Stimulated activated CD4-positive, alpha-beta T cell treated with anti-CD3 and anti-CD28 coated beads, Interleukin-4, amount 100 ng/mL, for 48 hours (primary cell): Measurements from ENCODE around the gene MEST.
"Not testable (repeated sequence)": the region's sequence is repeated elsewhere in the genome, so short reads cannot be mapped to it uniquely, and the experiment has no call there.

Experiments
- DNase-seq, 2 donors: peaks; one replicate each; pipeline ENCODE4 v3.0.0-alpha.2; 2020; ENCODE audit warnings: low read depth in 2 of 2

MEST gene, protein sequence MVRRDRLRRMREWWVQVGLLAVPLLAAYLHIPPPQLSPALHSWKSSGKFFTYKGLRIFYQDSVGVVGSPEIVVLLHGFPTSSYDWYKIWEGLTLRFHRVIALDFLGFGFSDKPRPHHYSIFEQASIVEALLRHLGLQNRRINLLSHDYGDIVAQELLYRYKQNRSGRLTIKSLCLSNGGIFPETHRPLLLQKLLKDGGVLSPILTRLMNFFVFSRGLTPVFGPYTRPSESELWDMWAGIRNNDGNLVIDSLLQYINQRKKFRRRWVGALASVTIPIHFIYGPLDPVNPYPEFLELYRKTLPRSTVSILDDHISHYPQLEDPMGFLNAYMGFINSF

DNA sequence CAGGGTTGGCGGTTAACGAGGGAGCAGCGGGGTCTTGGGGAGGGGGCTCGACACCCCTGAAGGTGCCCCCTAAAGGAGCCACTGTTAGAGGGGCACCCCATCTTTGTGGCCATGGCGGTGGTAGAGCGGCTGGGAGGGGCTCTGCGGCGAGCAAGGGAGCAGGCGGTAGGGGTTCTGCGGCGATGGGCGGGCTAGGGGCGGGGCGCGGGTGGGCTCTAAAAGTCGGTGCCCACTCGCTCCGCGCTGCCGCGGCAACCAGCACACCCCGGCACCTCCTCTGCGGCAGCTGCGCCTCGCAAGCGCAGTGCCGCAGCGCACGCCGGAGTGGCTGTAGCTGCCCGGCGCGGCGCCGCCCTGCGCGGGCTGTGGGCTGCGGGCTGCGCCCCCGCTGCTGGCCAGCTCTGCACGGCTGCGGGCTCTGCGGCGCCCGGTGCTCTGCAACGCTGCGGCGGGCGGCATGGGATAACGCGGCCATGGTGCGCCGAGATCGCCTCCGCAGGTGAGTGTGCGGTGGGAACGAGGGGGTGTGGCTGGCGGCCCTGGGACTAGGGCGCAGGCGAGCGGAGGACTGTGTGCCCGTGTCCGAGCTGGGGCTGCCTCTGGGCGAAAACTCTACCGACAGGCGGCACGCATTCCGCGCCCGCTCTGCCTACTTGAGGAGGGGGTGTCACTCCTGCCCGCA lies at the start of gene MEST:
TSS of gene MEST (plus strand) at position 245 of the 682 bp plus-strand sequence. CDS start at position 474, 229 bp downstream.
- no peak for DNase-seq

DNA sequence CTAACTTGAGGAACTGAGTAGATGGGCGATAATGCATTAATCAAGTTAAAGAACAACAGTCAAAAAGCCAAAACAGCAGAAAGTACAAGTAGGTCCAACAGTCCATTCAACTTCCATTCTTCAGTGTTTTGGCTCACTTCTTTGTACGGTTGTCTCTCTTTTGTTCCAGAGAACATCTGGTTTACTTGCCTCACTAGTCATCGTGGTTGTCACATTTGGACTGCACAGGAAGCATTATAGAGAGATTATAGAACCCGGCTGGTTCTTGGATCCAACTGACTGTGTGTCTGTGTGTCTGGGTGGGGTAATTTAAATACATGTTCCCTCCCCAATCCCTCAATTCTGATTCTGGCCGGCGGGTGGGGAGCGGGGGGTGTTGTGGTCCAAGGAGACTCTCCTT lies 49.3 kb upstream of the MEST start:
- DNase-seq = no peak

DNA sequence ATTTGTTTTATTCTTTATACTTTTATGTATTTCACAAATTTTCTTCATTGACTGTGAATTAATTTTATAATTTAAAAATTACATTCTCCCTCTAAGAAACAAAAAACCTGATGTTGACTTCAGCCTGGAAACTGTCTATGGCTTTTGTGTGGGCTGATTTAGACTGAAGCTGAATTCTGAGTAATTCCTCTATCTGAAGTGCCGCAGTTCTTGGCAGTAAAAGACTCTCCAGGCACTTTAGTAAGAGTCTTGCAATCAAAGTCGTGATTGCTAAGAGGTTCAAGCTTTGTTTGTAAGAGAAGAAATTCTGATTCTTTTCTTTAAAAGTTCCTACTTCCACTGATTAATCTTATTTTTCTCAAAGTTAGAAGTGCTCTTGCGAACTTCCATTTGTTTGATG lies 47.7 kb upstream of the MEST start:
- no peak for DNase-seq

DNA sequence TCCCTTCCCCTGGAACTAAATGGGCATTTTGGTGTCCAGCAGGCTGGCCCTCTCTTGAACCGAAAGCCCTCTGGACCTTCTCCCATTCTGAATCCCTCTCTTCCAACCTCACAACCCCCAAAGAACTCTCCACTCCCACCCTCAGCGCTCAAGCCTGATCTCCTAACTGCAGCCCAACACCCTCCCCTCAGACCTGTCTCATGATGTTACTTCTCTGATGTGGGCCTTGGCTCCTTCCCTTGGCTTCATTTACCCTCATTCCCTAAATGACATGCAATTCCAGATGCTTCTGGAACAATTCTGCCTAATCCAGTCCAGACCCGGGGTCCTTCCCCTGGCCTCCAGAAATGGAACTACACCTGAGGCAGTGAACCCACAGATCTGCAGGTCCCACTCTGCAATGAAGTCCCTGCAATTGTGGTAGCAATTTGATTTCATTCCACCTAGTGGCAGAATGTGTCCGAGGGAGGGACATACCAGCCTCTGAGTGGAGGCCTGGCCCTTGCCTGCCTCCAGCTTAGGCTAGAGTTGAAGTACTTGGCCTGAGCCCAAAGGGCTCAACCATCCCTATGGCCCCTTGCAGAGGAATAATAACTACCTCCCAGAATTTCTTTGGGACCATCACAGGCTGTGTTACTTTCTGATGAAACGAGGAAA lies 47.0 kb upstream of the MEST start:
- DNase-seq = no peak

DNA sequence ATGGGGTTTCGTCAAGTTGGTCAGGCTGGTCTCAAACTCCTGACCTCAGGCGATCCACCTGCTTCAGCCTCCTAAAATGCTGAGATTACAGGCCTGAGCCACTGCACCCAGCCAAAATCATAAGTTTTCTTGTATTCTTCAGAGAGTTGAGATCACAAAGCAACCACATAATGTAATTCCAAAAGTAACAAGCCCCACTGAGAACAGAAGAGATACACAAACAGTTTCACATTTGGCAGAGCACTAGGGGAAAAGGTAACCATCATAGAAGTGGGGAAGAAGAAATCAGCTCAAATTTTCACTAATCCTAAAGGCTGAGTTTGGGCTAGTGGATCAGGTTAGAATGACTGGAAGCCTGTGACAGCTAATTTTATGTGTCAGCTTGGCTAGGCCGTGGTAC lies 45.6 kb upstream of the MEST start:
- no peak for DNase-seq

DNA sequence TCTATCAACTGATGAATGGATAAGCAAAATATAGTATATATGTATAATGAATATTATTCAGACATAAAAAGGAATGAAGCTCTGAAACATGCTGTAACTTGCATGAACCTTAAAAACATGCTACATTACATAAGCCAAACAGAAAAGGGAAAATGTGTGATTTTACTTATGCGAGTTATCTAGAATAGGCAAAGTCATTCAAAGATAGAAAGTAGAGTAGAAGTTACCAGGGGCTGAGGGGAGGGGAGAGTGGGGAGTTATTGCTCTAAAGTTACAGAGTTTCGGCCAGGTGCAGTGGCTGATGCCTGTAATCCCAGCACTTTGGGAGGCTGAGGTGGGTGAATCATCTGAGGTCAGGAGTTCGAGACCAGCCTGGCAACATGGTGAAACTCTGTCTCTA lies 40.5 kb upstream of the MEST start:
- DNase-seq = not testable (repeated sequence)

DNA sequence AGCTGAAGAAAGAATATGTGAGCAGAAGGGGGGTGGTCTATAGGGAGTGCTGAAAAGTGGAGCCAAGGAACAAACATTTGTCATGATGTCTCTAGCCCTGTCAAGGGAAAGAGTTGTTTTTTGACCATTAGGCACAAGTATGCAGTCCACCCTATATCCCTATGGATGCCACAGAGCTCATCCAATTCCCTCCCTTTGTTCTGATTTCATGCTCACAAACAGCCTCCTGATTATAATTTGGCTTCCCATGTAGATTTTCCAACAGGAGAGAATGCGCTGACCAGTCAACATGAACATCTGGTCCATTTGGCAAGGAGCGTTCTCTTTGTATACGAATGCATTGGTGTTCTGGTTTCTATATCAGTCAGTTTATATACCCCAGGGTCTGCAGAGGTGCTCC lies 38.9 kb upstream of the MEST start:
- DNase-seq = no peak

DNA sequence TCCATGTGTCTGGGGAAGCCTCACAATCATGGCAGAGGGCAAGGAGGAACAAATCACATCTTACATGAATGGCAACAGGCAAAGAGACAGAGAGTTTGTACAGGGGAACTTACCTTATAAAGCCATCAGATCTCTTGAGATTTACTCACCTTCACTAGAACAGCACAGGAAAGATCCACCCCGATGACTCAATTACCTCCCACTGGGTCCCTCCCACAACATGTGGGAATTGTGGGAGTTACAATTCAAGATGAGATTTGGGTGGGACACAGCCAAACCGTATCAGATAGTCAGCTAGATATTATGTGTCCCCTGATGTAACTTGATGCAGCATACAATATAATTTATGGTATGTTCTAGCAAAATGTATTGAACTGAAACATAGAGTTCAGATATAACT lies 36.9 kb upstream of the MEST start:
- no peak for DNase-seq

DNA sequence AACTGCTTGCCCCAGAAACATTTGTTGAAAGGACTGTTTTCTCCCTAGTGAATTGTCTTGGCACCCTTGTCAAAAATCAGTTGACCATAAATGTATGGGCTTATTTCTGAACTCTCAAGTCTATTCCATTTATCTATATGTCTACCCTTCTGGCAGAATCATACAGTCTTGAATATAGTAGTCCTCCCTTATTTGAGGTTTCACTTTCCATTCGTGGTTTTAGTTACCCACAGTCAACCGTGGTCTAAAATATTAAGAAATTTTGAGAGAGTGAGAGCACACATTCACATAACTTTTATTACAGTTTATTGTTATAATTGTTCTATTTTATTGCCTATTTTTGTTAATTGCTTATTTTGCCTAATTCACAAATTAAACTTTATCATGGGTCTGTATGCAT lies 33.6 kb upstream of the MEST start:
- DNase-seq = no peak

DNA sequence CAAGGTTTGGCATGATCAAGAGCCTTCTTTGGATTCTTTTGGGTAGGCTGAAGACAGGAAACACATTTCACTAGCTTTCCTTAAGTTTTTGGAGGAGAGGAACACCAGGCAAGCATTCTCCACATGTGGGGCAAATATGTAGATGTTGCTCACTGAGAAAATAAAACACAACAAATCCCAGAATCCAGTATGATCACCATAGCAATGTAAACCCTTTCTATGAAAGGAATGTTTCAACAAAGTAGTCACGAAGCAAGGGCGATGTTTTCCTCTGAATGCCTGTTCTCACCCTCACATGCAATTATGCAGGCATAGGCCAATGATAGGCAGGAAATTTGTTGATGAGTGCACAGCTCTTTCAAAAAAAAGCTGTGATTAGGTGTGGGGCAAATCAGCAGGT lies 30.6 kb upstream of the MEST start:
- no peak for DNase-seq

DNA sequence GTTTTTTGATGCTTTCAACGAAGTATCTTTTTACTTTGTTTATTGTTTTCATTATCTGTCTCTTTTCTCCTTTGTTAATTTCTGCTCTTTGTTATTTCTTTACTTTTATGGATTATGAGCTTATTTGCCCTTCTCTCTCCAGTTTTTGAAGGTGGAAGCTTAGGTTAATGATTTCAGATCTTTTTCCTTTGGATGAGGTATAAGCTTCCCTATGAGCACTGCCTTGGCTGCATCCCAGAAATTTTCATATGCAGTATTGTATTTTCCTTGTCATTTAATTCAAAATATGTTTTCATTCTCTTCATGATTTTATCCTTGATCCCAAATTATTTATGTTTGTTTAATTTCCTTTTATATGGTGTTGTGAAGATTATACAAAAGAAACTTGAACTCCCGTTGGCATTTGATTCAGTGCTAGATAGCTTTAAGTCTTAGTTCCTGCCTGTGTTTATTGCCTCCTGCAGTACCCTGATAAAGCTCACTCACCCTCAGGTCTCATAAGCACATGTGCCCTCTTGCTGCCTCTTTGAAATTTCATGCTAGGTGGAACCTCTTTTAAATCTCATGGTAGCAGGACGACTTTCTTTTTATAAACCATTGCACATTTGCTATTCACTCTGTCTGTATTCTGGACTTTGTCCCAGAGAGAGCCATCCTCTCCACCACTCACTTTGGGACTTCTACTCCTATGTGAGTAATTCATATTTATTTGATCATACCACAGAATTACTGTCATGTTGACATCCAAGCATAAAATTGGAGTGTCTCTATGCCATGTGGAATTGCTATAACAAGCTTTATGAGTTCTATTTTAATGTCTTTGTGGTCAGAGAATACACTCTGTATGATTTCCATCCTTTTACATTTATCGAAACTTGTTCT lies 28.1 kb upstream of the MEST start:
- no peak for DNase-seq

DNA sequence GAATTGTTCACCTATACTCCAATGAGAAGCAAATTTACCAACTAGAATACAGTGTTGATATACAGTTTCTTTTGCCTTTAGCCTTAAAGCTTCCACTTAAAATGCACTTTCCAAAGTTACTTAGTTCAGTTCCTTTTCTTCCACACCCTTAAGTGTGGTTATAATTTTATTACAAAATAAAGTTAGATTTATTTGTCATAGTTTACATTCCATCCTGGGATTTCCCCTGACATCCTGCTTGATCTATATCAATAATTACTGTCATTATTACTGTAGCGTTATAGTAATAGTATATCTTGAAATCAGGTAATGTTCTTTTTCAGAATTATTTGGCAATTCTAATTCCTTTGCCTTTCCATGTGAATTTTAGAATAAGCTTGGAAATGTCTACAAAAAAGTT lies 23.3 kb upstream of the MEST start:
- no peak for DNase-seq

DNA sequence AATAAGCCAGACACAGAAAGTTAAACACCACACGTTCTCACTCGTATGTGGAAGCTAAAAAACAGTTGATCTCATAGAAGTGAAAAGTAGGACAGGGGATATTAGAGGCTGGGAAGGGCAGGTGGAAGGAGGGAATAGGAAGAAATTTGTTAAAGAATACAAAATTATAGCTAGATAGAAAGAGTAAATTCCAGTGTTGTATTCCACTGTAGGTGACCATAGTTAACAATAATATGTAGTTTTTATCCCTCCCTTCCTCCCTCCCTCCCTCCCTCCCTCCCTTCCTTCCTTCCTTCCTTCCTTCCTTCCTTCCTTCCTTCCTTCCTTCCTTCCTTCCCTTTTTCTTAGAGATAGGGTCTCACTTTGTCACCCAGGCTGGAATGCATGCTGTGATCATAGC lies 19.9 kb upstream of the MEST start:
- no peak for DNase-seq

DNA sequence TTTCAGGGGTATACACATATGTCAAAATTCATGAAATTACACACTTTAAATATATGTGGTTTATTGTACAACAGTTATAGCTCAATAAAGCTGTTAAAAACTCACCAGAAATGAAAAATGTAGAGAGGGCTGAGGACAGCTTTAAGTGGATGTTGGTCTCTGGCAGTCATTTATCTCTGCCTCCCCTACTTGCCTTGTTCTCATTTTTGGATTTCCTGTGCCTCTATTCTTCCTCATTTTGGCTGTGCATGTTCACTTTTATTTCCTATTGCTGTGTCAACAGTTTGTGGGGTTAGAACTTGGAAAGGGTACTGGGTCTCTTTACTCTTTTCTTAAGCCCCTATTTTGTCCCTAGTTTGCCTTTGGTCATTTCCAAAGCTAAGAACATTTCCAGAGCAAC lies 18.6 kb upstream of the MEST start:
- DNase-seq = no peak

DNA sequence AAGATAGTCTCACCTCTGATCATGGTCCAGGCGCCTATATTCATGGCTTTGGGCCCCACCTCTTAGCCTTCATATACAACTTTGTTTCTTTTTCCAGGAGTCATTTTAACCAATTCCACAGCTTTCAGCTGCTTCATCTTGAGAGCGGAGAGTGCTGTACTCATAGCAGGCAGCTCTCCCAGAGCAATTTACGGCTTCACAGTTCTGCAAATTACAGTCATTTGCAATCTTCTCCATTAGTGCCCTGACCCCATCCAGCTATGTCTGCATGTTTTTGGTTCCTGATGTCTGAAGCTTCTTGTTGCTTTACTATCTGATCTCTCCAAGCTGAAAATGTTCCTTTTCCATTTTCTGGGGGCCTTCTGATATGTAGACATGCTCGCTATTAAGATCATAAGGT lies 18.0 kb upstream of the MEST start:
- no peak for DNase-seq

DNA sequence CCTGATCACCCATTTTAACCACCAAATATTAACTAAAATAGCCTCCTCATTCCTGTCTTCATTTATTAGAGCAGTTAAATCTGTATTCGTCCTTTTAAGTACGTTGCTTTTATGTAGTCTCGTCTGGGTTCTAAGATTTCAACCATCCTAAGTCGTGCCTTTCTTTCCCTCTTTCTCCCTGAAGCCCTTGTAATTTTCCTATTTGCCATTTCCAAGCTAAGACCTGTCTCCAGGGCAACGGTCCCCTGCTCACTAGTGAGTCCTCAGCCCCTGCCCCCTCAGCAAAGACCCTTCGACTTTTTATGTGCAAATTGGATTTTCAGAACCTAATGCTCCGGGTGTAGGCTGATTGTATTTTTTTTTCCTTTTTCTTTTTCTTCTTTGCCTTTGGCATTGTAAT lies 16.1 kb upstream of the MEST start:
- DNase-seq = no peak

DNA sequence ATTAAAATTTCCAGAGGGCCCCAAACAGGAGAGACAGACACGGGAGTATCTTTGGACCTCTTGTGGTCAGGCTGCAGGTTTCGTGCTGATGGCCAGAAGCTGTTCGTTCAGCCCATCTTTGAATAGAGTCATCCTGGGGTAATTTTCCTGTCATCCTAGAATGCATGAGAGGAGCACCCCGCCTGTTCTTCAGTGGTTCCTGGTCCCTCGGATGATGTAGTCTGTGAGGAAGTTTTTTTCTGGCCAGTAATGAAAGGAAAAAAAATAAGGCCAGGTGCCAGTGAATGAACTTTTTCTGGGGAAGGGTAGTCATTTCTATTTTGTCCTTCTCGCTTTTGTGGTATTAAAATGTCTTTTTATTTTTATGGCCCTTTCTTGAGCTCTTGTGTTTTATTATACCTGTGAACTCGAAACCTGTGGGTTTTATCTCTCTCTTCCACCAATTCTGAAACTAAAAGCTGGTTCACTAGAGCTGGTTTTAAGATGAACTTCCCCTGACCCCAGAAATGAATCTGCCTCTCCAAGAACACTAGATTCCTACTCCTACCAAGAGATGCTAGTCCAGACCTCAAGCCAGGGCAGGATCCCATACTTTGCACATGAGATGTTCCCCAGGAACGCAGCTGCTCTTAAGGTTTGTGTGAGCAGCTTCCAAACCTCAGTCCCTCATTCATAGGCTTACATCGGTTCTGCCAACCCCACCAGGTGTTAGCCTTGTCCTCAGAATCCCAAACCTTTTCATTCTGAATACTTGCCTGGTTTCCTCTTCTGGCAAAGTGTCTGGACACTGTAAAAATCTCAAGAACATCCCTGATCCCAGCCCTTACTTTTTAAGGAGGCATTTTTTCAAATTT lies 15.4 kb upstream of the MEST start:
- DNase-seq = no peak

DNA sequence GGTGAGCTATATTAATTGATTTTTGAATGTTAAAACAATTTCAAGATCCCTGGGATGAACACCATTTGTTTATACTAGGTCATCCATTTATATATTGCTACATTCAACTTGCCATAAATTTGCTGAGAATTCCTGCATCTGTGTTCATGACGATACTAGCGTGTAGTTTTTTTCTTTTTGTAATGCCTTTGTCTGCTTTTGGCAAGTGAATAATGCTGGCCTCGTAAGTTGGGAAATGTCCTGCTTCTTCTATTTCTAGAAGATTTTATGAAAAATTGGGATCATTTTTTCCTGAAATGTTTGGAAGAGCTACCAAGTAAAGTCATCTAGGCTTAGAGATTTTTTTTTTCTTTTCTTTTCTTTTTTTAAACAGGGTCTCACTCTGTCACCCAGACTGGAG lies 12.9 kb upstream of the MEST start:
- DNase-seq = no peak

DNA sequence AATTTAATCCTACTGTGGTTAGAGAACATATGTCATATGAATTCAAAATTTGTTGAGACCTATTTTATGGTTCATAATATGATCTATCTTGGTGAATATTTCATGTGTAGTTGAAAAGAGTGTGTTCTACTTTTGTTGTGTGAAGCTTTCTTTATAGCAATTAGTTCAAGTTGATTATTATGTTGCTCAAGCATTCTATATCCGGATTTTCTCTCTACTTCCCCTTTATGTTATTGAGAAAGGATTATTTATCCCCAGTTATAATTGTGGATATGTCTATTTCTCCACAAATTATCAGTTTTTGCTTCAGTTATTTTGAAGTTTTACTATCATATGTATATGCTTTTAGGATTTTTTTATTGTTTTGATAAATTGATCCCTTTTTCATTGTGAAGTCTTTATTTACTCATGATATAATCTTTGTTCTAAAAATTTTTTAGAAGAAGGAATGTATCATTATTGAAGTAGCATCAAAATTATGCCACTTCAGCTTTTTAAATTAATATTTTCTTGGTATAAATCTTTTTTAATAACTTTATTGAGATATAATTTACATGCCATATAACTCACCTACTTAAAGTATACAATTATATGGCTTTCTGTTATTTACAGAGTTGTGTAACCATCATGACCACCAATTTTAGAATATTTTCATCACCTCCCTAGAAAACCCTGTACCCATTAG lies 12.0 kb upstream of the MEST start:
- no peak for DNase-seq

DNA sequence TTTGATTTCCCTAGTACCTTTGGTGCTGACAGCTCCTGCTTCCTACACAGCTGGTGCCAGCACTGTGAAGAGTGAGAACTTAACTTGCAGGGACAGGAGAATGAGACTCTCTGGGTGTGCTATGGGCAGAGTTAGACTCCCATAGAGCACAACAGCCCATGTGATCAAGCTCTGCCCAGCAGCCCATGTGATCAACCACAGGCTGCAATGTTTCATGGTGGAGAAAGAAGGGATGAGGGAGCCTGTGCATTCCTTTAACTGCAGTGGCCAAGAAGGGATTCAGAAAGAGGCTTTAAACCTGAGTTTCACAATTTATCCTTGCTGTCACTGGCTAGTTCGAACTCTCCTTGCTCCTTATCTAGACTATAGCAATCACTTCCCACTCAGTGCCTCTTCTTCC lies 10.0 kb upstream of the MEST start:
- no peak for DNase-seq

DNA sequence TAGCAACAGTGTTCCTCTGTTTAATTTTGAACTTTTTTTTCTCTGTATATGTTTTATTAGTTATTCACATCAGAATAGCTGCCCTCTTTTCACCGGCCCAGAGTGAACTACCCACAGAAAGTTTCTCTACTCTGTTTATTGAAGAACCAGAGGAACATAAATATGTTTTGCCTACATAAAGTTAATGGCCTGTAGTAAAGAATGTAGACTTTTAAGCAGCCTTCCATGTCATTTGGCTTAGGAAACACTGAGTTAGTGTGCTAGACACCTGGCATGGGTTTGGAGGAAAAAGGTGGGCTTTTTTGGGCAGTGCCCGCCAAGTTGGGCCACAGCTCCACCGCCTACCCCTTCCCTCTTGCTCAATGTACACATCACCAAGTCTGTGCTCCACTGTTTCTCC lies 8.9 kb upstream of the MEST start:
- no peak for DNase-seq
